HUDEP-2 (cell line): ENCODE measurements around the gene ACVR1B.

Experiments
- DNase-seq, 76 experiments: peaks; one replicate each; lab custom pipeline; 2025; ENCODE audit not compliant: unreplicated experiment in 76 of 76; lab: John Stamatoyannopoulos, UW

The ACVR1B gene

DNA sequence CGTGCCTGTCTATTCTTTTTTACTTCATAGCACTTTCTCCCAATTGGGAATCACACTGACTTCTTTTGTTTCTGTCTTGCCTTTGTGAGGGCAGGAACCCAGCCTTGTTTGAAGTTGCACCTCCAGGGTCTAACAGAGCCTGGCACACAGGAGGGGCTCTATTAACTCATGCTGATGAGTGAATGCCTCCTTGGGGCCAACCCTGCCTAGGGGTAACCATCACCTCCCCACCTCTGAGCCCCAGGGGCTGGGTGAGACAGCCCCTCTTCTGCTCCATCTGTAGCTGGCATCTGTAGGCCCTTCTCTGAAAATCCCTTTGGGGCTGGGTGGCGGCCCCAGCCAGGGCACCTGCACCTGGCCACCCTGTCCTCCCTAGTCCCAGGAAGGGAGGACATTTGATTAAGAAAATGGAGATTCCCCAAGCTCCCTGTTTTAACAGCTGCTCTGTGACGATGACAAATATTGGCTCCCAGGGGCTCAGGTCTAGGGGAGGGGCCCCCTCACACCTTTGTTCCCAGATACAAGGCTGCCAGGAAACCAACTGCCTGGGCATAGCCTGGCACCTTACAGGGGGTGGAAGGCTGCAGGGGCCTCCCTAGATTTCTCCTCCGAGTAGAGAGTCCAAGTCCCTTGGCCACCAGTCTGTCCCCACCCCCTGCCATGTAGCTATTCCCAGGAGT lies 67.1 kb downstream of the ACVR1B start:
- no peak for DNase-seq

DNA sequence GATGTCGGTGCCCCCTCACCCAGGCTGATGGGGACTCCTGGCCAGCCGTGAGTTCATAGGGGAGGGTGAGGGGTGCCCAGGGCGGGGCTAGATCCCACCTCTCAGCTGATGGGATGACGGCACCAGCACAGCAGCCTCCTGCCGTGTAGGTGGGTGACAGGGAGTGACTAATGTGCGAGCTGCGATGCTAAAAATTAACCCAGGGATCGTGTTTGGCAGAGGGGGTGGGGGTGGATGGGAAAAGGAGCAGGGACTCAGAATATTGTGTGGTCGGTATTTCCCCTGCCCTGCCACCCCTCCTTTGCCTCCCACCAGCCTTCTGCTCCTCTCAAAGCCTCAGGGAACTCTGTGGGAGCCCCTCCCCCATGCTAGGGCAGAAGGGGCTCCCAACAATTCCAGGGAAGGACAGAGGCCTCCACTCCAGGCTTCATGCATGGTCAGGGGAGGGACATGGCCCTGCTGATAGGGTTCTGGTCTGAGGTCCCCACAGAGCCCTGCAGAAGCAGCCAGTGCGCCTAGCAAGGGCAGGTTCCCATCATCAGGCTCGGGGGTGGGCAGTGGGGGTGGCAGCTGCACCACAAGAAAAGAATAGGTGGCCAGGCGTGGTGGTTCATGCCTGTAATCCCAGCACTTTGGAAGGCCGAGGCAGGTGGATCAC lies 67.7 kb downstream of the ACVR1B start:
- DNase-seq: no peak

DNA sequence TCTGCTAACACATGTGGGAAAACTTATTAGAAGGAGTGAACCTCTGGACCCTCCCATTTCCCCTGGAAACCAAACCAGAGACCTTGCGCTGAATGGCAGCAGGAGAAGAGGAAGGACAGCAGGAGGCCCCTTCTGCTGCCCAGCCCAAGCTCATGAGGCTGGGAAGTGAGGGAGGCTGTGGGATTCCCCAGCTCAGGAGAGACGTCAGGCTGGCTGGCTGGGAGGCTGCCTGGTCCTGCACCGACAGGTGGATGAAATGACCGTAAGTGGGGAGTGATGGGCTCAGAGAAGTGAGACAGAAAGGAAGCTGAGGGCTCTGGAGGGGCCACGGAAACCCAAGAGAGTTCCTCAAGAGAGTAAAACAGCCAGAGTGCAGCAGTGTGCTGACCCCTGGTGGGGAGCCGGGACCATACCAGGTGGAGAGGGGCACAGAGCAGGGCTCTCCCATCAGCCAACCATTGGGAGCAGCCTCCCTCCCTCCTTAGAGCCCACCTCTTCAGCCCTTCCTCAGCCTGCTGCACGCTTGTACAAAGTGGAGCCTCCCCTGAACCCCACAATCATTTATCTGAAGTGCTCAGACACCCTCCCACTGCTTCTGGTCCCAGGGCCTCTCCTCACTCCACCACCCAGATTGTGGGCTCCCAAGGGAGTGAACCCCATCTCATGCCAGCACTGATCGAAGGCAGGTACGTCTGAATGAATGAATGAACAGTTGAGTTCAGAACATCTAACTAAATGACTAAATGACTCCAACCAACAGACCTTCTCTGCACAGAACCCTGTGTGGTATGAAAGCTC lies 69.2 kb downstream of the ACVR1B start:
- DNase-seq: peak in 52 of 76 experiments; percentile 7 to 69 (median 35)

DNA sequence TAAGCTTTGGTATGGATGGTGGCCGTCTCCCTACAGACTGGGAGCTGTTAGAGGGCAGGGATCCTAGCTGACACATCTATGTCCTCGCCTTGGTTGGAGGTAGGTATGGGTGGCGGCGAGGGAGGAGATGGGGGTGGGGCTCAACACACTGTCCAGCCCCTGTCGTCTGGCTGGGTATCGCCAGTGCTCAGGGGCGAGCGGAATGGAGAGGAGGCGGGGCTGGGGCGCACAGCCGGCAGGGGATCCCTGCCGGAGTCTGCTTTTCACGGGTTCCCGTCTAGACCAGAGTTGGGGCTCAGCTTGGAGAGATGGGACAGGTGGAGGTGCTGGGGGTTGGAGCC lies 71.3 kb downstream of the ACVR1B start:
- DNase-seq: peak in 30 of 76 experiments; percentile 14 to 66 (median 40)

DNA sequence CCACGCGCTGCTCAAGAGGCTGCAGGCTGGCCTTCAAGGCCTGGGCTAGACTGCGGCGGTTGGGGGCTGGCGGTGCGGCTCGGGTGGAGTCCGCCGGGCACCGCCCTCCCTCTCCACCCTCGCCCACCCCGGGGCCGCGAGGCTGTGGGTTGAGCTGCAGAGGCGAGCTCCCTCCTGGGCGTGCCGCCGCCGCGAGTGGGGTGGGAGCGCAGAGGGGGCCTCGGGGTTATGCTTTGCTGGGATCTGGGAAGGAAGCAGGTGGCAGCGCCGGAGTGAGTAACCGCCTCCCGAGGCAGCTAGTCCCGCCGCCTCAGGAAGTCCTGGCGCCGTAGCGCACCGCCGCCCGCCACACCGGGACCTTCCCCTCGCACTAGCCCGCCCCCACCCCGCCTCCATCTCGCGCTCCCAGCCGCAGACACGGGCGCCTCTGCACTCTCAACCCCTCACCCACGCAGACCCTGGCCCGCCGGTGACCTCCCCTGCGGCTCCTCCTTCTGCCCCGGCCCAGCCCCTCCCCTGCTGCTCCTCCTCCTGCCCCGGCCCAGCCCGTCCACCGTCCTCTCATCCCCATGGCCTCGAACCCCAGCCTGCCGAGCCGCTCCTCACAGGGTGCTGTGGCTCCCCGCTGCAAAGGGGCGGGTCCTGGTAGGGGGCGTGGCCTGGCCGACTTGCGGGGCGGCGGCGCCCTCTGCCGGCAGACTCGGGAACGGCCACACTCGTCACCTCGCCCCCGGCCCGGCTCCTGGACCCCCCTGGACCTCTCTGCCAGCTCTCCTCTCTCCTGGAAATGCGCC lies 71.9 kb downstream of the ACVR1B start:
- DNase-seq: peak in 72 of 76 experiments; percentile 33 to 92 (median 81)

DNA sequence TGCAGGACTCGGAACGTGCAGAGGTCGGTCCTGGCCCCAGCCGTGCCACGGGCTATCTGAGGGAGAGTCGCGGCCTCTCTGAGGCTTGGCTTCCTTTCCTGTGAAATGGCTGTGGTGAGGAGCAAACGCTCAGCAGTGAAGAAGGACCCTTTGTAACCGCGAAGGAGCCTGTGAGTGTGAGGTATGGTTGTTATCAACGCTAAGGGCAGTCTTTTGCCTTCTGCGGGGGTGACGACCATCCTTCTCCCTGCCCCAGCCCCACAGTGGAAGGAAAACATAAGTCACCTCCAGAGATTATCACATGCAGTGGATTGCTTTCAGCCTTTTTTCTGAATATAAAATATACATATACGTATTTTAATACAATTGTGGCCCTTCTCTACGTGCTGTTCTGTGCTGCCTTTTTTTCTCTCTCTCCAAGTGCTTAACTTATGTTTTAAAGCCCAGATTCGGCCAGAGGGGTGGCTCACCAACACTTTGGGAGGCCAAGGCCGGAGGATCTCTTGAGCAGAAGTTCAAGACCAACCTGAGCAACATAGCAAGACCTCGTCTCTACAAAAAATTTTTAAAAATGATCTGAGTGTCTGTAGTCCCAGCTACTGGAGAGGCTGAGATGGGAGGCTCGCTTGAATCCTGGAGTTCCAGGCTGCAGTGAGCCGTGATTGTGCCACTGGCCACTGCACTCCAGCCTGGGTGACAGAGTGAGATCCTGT lies 72.6 kb downstream of the ACVR1B start:
- DNase-seq: peak in 7 of 76 experiments; percentile 31 to 69 (median 54)

DNA sequence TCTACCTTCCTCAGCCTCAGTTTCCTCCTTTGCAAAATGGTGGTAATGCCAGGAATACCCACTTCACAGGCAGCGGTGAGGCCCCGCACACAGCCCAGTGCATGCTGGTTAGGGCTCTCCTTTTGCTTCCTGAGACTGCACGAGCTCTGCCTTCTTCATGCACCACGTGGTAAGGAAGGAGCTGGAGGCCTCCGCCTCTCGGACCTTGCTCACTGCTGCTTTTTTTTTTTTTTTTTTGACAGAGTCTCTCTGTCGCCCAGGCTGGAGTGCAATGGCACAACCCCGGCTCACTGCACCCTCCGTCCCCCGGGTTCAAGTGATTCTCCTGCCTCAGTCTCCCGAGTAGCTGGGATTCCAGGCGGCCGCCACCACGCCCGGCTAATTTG lies 73.3 kb downstream of the ACVR1B start:
- DNase-seq: peak in 73 of 76 experiments; percentile 21 to 87 (median 73)

DNA sequence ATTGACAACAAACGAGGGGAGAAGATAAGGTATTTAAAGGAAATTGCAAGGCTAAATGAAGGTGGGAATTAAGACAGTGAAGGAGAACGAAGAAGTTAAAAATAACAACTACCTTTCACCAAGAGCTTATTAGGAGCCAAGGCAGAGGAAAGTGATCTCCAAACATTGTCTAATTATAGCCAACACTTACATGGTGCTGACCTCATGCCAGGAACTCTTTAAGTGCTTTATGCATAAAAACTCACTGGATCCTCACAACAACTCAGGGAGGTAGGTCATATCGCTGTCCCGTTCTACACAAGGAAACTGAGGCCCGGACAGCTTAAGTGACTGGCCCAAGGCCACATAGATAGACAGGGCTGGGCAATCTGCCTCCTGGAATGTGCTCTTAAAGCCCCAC lies 74.8 kb downstream of the ACVR1B start:
- DNase-seq: no peak

DNA sequence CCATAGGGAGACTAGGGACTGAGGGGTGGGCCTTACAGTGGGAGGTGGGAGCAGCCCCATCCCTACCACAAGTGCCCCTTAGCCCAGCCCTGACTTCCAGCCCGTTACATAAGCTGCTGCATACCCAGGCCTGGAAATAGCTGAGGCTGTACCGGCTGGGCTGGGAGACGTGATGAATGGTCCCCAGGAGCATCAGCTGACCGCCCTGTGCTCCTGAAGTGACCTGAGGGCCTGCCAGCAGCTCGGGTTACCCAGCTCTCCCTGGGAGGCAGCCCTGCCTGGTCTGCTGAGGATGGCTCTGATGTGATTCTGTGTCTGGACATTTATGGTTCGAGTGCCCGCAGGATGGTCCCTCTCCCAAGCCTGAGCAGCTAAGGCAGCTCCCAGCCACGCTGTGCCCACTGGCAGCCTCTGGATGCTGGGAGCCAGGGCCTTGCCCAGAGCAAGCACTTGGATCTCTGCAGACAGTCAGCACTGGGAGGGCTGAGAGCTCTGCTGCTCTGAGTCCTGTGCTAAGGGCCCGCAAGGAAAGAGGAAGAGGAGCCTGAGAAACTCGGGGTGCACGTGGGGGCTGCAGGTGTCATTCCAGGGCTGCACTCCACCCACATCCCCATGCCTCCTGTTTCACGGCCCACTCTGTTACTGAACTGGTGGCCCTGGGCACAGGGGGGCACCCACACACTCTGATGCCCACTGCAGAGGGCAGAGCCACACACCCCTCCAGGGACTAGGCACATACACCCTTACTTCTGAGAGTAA lies 75.8 kb downstream of the ACVR1B start:
- no peak for DNase-seq

DNA sequence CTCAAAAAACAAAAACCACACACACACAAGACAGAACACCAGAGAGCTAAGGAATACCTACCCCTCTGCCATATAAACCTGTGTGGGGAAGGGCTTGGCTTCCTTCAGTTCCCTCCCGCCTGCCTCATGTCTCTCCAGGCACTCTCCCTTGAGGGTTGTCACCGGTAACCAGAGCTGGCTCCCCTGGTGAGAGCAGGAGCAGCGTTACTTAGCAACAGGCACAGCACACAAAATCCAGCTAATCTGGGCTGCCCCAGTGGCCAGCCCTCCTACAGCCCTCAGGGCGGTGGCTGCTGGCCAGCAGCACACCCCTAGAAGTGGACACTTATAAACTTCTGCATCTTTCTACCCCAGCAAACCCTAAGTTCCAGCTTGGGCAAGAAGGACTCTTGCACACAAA lies 78.2 kb downstream of the ACVR1B start:
- DNase-seq: peak in 3 of 76 experiments; percentile 19 to 32 (median 22)

DNA sequence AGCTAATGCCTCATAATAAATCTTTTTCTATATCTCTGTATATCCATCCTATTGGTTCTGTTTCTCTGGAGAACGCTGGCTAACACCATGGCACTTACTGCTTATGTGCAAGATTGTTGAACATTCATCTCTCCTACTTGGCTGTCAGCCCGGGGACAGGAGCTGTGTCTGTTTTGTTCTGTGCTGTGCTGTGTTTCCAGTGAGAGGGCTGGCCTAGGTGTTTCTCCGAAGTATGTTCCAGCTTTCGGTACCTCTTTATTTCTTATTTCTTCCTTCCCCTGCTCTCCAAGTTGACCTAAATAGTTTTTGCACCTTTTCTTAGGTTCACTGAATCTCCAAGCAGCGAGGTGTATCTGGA lies 80.9 kb downstream of the ACVR1B start:
- peak in 3 of 76 experiments; percentile 14 to 24 (median 16) for DNase-seq

DNA sequence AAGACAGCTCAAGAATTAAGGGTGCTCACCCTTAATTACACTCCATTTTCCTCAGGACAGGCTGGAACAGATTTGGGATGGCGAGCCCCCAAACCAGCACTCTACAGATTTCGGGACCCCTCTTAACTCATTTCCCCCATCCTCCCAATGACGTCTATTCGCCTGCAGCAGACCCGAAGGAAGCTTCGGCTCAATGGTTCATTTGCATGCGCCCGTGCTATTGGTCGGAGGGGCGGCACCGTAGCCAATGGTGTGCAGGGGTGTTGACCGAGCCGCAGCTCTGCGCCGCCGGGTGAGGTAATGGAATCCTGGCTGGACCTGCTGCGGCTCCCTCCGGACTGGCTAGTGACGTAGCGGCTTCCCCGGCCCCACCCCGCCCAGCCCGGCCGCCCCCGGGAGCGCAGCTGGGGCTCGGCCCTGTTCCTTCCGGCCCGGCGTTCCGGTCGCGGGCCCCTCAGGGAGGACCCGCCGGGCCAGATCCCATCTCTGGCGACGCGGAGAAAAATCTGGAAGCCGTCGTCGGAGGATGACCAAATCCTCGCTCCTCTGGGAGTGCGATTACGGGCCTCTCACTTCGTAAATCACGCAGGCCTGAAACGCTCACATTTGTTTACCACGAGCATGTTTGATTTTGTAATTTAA lies 81.4 kb downstream of the ACVR1B start:
- DNase-seq: peak in 73 of 76 experiments; percentile 46 to 93 (median 84)

DNA sequence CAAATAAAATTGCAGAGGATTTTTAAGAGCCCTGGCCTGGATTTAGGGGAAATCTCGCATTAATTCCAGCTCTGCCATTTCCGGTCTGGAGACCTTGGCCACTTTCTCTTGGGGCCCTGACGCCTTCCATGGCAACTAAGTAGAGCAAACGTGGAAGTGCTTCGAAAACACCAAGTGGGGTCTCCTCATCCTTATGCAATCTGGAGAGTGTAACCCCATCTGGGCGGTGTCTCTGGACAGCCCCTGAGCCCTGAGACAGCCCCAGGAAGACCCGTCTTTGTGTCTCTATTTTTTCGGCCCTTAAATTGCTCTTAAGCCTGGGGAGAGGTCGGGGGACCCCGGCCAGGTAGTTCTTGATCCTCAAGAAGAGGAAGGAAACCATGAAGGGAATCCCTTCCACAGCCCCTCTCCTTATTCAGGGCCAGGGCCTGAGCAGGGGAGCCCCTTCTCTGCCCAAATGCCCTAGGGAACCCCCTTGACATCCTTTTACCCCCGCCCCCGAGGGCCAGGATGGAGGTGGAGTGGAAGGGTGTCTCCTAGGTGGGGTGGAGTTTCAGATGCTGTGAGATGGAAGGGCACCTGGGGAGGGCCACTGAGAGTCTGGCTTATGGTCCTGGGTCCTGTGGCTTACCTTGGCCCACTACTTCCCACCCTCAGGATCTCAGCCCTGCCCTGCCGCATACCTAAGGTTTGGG lies 82.1 kb downstream of the ACVR1B start:
- no peak for DNase-seq

DNA sequence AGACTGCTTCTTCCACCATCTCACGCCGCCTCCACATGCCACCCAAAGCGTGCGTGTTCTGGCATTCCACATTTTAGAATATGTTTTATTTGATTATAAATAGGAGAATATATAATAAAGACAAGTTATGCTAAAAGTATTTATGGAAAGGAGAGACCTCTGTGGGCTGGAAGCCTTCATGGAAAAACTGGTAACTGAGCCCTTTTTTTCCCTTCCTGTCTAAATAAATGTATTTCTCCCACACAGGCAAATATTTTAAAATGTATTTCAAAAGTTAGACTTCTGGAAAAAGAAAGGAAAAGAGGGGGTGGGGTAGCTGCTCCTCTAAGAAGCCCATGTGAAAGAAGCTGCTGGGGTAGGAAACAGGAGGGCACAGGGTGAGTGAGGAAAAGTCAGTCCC lies 83.7 kb downstream of the ACVR1B start:
- no peak for DNase-seq

DNA sequence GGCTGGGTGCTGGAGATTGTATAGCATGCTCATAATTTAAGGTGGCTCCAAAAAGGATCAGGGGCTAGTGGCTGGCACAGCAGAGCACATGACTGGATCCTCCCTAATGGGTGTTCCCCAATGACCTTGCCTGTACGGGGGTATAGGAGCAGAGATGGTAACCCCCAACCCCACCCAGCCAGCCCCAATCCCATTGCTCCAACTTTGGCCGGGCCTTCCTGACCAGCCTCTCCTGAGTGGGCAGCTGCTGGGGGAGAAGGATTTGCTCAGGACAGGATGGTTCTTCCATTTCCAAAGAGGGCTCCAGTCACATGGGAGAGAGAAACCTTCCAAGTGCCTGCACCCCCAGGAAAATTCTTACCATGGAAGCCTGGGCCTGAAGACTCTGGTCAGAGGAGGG lies 84.4 kb downstream of the ACVR1B start:
- DNase-seq: no peak

DNA sequence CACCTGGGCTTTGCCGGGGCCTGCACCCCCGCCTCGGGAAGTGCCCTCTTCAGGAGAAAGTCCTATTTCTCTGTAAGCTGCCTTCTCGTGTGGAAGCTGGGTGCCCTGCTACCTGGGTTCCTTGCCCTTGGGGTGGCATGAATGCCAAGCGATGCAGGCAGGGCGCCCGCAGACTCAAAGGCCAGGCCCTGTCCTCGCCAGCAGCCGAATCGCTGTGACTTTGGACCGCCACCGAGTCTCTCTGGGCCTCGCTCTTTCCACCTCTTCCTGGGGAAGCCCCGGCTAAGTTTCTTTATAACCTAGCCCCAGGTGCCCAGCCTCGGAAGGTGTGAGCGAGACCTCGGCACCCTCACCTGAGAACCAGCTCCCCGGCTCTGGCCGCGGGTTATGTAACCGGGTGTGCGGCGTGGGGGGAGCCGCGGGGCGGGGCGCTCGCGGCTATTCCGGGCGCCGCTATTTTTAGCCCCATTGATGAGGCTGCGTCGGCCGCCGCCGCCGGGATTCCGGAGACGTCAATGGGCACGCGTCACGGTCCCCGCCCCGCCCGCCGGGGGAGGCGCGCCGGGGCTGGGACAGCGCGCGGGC lies 85.2 kb downstream of the ACVR1B start:
- peak in 43 of 76 experiments; percentile 3 to 63 (median 30) for DNase-seq

DNA sequence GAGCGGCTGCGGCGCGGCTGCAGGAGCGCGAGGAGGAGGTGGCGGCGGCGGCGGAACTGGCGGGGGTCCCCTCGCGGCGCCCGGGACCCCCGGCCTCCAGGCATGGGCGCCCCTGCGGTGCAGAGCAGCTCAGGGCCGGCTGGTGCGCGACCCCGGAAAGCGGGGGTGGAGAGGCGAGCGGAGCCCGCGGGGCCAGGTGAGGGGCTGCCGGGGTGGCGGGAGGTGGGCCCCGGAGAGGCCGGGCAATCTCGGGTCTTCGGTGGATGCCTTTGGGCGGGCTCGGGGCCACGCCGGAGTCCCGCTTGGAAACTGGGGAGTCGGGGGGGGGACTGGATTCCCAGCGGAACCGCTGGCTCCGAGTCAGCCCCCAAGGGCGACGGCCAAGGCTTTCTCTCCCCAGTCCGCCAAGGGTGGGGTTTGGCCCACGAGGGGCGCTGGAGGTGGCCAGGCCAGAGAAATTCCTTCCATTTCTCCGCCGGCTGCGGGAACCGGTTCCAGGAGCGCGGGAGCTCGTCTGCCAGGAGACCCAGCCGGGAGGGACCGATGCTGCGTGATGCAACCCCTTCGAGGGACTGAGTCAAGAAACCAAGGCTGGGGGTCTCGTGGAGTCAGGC lies 85.9 kb downstream of the ACVR1B start:
- DNase-seq: no peak

DNA sequence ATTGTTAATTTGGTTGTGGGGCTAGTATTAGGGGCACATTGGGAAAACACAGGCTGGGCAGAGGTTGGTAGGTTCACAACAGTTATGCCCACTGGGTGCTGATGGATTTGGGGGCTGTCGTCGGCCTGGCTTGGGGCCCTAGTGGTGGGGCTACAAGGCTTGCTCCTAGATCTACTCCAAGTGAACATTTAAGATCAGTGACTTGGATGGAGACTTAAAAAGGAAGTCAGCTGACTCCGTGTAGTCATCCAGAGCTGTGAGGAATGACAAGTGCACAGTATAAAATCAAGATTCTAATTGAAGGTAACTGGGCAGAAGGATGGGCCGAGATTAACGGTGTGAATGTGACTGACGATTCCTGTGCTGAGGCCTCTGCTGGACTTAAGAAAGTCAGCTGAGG lies 86.9 kb downstream of the ACVR1B start:
- DNase-seq: no peak
